ENCODE measurements around the gene KRTAP4-11.
"Not testable (repeated sequence)": the region's sequence is repeated elsewhere in the genome, so short reads cannot be mapped to it uniquely, and the experiment has no call there.

The KRTAP4-11 gene

GRCh38 chr17:41117846-41118386 lies at the start of gene KRTAP4-11:
TSS of gene KRTAP4-11 (minus strand) at chr17:41118373. CDS start at chr17:41118315, 58 bp downstream.
- DNase-seq: not testable (repeated sequence)

GRCh38 chr17:41167561-41167960 lies 49.4 kb upstream of the KRTAP4-11 start:
- no peak for DNase-seq

GRCh38 chr17:41163828-41164227 lies 45.7 kb upstream of the KRTAP4-11 start:
- no peak for DNase-seq

GRCh38 chr17:41160648-41161047 lies 42.5 kb upstream of the KRTAP4-11 start, which contains the start of gene KRTAP4-4:
TSS of gene KRTAP4-4 (minus strand) at chr17:41160748. CDS start at chr17:41160691, 57 bp downstream.
- DNase-seq: no peak

- DNase-seq: not testable (repeated sequence)
These were observed 42.0 kb upstream of the KRTAP4-11 start for GRCh38 chr17:41160190-41160589.

- DNase-seq: peak; percentile 38
These were observed 35.7 kb upstream of the KRTAP4-11 start for GRCh38 chr17:41153856-41154255.

GRCh38 chr17:41151525-41151924 lies 33.4 kb upstream of the KRTAP4-11 start:
- no peak for DNase-seq

GRCh38 chr17:41150026-41150425 lies 31.9 kb upstream of the KRTAP4-11 start:
- DNase-seq: no peak

GRCh38 chr17:41149652-41149985 lies 31.4 kb upstream of the KRTAP4-11 start, which contains the start of gene KRTAP4-5:
TSS of gene KRTAP4-5 (minus strand) at chr17:41149825. CDS start at chr17:41149767, 58 bp downstream.
- no peak for DNase-seq

GRCh38 chr17:41148971-41149651 lies 30.9 kb upstream of the KRTAP4-11 start:
- not testable (repeated sequence) for DNase-seq

GRCh38 chr17:41147531-41148204 lies 29.5 kb upstream of the KRTAP4-11 start:
- DNase-seq: no peak

- no peak for DNase-seq
These were observed 27.1 kb upstream of the KRTAP4-11 start for GRCh38 chr17:41145261-41145660.

- DNase-seq: no peak
These were observed 26.7 kb upstream of the KRTAP4-11 start for GRCh38 chr17:41144846-41145245.

- DNase-seq: no peak
These were observed 23.2 kb upstream of the KRTAP4-11 start for GRCh38 chr17:41141361-41141760.

- DNase-seq: no peak
These were observed 22.4 kb upstream of the KRTAP4-11 start, which contains the start of gene KRTAP4-6 for GRCh38 chr17:41140360-41141131. TSS of gene KRTAP4-6 (minus strand) at chr17:41140544. CDS start at chr17:41140487, 57 bp downstream.

- not testable (repeated sequence) for DNase-seq
These were observed 21.7 kb upstream of the KRTAP4-11 start for GRCh38 chr17:41139865-41140264.

GRCh38 chr17:41133880-41134735 lies 15.9 kb upstream of the KRTAP4-11 start:
- no peak for DNase-seq

GRCh38 chr17:41131979-41132378 lies 13.8 kb upstream of the KRTAP4-11 start:
- DNase-seq: no peak

GRCh38 chr17:41127371-41127770 lies 9.2 kb upstream of the KRTAP4-11 start:
- DNase-seq: no peak

- no peak for DNase-seq
These were observed 8.2 kb upstream of the KRTAP4-11 start for GRCh38 chr17:41126412-41126811.

- DNase-seq: no peak
These were observed 6.9 kb upstream of the KRTAP4-11 start for GRCh38 chr17:41125064-41125463.

- DNase-seq: not testable (repeated sequence)
These were observed 5.8 kb upstream of the KRTAP4-11 start, which contains the start of gene KRTAP4-12 for GRCh38 chr17:41123991-41124371. TSS of gene KRTAP4-12 (minus strand) at chr17:41124182. CDS start at chr17:41124122, 60 bp downstream.

All from NCI-H2227 treated with DMSO at 0.1 percent for 48 hours (cell line).